SHP77 (cell line): ENCODE data around the gene KPNA6.
"Not testable (repeated sequence)": the region's sequence is repeated elsewhere in the genome, so short reads cannot be mapped to it uniquely, and the experiment has no call there.

ENCODE experiments used
- DNase-seq, 2 experiments: peaks; one replicate each; lab custom pipeline; 2025; lab: John Stamatoyannopoulos, UW

KPNA6 gene

DNA sequence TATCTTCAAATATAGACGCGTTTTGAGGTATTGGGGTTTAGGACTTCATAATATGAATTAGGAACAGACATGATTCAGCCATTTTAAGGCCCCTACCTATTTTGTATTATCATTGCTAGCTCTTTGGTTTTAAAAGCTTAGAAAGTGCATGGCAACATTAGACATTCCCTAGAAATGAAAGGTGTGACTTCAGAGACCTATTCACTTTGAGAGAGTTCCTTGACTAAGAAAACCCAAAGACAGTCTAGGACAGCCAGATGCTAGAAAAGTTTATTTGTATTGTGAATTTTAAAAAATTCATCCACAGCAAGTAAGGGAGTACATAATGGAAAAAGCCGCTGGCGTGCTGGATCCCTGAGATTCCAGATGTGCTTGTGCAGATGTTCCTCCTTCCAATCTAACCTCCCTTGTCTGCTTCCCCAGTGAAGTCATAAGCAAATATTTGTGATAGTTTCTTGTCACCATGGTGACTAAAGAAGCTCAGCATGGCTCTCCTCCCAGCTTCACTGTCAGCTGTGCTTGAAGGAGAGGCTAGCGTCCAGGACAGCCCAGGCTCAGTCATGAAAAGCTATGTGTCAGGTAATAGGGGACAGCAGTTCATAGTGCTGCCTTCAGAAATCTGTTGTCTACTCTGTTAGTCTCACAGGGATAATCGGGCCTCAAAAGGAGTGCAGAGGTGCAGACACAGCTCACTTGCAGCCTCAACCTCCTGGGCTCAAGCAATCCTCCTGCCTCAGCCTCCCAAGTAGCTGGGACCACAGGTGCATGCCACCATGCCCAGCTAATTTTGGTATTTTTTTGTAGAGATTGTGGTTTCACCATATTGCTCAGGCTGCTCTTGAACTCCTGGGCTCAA is 34.8 kb downstream of the KPNA6 start:
- DNase-seq: peak; percentile 73 to 74

DNA sequence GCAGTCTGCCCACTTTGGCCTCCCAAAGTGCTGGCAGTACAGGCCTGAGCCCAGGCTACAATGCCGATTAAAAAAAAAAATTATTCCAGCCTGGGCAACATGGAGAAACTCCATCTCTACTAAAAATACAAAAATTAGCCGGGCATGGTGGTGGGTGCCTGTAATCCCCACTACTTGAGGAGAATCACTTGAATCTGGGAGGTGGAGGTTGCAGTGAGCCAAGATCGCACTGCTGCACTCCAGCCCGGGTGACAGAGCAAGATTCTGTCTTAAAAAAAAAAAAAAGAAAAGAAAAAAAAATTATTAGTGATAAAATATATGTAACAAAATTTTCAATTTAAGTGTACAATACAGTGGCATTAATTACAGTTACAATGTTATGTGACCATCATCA is 35.4 kb downstream of the KPNA6 start:
- DNase-seq: not testable (repeated sequence)

DNA sequence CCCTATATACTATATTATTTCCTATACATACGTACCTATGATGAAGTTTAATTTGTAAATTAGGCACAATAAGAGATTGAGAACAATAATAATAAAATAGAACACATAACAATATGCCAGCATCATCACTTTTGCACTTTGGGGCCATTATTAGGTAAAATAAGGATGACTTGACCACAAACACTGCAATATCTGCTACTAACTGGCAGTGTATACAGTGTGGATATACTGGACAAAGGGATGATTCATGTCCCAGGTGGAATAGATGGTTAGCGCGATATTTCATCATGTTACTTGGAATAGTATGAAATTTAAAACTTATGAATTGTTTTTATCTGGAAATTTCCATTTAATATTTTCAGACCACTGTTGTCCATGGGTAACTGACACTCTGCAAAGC is 36.2 kb downstream of the KPNA6 start:
- DNase-seq: no peak

DNA sequence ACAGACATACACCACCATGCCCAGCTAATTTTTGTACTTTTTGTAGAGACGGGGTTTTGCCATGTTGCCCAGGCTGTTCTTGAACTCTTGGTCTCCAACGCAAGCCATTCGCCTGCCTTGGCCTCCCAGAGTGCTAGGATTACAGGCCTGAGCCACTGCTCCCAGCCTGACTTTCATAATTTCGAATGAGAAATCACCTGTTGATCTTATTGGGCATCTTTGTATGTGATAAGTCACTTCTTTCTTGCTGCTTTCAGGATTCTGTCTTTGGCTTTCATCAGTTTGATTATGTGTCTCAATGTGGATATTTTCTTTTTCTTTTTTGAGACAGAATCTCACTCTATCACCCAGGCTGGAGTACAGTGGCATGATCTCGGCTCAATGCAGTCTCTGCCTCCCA is 39.9 kb downstream of the KPNA6 start:
- DNase-seq: not testable (repeated sequence)

DNA sequence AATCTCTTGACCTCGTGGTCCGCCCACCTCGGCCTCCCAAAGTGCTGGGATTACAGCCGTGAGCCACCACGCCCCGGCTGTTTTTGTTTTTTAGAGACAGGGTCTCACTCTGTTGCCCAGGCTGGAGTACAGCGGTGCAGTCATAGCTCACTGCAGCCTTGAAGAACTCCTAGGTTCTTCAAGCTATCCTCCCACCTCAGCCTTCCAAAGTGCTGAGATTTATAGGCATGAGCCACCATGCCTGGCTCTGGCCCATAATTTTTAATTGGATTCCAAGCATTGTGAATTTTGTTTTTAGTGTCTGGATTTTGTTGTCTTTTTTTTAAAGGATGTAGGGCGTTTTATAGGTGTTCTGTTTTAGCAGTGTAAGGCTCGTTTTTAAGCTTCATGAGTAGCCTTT is 43.0 kb downstream of the KPNA6 start:
- DNase-seq: no peak

DNA sequence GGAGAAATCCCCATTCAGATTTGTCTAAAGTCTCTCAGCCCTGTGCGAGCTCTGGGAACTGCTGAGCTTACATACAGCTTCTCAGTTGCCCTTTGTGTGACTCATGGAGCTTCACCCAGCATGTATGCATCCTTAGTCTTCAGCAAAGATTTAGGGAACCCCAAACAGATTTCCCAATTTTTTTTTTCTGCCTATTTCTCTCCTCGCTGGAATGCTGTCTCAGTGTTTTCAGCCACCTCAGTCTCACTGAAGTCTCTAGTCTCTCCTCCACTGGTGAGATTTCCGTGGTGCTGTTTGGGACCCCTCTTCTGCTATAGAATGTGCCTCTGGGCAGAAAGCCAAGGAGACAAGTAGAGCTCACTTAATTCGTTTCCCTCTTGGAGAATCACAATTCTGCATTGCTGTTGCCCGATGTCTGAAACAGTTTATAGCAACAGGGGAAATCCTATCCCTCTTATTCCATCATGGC is 43.5 kb downstream of the KPNA6 start:
- no peak for DNase-seq

DNA sequence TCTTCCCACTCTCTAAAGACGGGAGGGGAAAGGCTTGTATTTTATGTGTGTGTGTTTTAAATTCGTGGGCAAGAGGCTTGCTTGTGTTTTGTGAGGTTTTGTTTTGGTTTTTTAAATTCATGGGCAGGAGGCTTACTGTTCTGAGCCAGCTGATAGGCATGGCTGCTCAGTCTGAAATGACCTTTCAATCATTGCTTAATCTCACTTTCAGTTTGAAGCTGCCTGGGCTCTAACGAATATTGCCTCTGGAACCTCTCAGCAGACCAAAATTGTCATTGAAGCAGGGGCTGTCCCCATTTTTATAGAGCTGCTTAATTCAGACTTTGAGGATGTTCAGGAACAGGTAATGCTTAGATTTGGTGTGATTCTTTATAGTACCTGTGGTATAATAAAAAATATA is 51.3 kb downstream of the KPNA6 start:
- DNase-seq: no peak

DNA sequence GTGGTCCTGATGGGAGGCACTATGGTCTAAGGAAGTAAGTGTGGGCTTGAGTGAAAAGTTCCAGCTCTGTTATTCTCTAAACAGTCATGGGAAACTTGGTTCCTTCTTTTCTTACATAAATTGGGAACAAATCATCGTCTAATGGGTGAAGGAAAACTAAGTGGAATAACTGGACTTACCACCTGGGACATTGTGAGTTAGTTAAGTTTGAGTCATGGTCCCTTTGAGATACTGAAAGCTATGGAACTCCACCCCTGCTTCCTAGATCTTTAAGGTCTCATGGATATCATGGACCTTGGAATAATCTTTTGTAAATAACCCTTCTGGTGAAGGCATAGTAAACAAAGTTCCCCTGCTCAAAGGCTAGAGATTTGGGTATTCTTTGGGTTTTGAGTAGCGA is 55.5 kb downstream of the KPNA6 start:
- no peak for DNase-seq

DNA sequence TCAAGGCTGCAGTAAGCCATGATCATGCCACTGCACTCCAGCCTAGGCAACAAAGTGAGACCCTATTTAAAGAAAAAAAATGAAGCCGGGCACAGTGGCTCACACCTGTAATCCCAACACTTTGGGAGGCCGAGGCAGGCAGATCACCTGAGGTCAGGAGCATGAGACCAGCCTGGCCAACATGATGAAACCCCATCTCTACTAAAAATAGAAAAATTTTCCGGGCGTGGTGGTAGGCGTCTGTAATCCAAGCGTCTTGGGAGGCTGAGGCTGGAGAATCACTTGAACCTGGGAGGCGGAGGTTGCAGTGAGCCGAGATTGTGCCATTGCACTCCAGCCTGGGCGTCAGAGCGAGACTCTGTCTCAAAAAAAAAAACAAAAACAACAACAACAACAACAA is 57.8 kb downstream of the KPNA6 start:
- DNase-seq: not testable (repeated sequence)

DNA sequence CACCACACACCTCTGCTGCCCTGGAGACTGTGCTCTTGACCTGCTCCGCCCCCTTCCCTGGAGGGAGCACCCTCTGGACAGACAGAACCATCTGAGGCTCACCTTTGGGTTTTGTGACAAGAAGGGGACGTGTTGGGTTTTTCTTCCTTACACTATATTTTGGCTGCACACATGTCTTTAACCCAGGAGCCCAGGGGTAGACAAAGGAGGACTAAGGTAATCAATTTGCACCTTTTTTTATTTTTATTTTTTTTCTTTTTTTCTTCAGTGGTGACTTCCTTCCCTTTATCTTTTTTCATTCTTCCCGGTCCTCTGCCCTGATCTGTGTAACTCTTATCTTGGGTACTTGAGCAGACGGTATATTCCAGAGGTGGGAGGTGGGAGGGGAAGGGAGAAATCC is 63.1 kb downstream of the KPNA6 start:
- no peak for DNase-seq

DNA sequence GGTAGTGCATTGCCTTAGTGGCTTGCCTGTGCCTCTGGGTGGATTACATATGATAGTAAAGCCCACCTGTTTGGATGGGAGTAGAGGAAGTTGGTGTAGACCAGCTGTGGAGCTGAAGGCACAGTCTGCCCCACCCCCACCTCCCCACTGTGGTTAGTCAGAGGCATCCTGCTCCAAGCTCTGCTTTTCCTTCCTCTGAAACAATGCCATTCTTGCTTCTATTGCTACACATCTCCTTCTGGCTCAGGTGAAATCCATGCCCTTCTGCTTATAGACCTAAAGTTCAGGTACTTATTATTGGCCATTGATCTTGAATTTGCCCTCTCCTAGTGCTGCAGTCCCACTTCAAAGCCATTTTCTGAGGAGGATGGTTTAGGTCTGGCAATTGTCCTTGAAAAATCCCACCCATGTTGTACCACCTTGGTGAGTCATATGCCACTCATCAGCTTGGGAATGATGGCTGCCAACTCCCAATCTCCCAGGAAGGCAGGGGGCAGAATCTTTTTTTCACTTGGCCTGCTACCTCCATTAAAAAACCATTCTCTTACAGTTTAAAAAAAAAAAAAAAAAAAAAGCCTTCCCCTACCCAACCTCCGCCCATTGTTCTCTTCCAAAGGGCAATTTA is 64.9 kb downstream of the KPNA6 start:
- no peak for DNase-seq

DNA sequence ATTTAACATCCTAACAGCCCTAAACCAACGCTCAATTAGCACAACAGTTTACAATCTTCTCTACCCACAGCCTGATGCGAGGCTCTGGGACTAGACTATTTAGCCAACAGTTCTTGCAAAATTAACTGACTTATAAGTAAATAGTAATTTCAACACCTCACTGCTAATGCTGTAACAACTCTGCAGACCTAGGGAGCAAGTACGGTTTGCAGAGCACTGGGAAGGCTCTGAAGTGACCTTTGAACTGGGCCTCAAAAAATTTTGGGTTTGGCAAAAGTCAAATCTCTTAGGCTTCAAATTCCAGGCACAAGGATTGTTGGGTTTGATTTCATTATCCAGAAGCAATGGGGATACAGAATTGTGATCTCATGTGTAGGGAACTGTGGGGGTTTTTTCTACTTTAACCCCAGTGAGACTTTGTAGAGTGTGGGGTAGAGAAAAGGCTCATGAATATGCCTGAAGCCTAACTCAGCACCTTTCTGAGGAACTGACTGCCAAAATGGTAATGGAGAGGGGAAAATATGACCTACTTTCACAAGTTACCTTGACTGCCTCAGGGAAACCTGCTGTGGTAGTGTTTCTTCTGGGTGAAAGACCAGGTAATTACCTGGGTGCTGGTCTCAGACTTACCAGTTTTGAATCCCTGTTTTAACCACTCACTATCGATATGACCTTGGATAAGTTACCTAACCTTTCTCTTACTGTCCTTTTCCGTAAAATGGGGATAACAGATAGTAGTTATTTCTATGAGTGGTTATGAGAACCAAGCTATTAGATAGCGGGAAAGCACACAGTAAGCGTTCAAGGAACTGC is 70.7 kb downstream of the KPNA6 start:
- no peak for DNase-seq

DNA sequence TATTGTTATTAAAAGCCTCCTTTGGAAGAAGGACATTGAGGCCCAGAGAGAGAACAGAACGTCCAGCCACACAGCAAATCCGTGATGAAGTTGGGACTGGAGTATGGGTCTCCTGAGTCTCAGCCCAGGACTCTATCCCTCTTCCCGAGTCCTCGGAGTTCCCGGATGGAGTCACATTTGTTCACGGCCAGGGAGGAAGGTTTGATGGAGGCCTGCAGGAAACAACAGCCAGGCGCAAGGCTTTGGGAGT is 71.3 kb downstream of the KPNA6 start:
- peak; percentile 86 to 88 for DNase-seq

DNA sequence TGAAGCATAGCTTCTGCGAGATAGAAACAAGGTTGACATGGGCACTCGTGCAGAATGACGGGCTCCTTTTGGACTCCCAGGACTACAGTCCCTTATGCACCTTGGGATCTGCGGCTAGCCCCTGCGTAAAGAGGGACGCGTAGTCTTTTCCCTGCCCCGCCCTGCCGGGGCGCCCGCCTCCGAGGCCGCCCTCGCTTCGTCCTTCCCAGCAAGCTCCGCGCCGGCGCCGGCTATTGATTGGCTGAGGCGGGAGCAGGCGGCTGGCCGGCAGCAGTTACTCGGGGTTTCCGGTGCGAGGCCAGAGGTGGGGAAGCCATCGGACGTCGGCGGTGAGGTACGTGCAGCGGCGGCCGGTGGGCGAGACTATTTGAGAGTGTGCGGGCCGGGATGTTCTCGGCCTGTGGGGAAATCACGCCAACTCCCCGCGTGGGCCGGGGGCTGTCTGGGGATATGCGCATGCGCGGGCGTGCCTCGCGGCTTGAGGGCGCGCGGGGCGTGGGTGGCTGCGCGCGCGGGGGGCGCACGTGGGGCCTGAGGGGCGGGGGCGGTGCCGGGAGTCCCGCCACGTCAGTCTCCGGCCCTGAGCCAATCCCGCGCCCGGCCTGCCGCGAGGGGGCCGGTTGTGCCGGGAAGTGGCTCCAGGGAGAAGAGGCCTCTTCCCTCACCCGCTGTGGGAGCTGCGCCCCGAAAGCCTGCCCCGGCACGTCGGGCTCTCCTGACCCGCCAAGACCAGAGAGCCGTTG is 71.8 kb downstream of the KPNA6 start, which contains the start of gene TXLNA:
TSS of gene TXLNA (plus strand) at position 233 of the 743 bp plus-strand sequence. CDS start 671 bp downstream, outside the sequence.
- peak; percentile 94 to 97 for DNase-seq

DNA sequence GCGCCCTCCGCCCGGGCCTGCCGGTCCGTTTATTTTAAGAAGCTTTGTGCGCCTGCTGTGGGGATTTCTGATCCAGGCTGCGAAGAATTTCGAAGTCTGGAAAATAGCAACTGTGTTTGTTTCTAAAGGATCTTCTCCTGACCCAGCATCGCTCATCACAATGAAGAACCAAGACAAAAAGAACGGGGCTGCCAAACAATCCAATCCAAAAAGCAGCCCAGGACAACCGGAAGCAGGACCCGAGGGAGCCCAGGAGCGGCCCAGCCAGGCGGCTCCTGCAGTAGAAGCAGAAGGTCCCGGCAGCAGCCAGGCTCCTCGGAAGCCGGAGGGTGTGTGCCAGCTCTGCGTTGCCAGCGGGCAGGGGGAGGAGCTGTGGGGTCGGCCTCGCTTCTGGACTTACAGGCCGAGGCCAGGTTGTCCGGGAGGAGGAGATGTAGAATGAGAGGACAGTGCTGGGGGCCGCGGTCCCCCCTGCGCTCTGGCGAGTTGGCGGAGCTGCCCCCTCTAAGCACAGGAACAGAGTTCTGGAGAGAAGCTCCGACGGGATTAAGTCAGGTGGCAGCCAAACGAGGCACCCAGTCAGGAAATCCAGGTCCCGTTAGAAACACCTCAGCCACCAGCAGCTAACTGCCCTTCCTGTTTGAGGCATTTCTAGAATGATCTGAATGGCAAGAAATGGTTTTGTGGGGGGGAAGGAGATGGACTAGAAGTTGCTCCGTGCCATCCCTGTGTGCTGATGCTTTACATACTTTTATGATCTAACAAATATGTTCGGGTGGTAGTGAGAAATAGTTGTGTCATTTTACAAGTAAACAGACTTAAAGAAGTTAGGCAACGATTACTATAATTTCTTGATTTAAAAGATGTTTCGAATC is 72.6 kb downstream of the KPNA6 start:
- peak in 1 of 2 experiments; percentile 40 for DNase-seq

DNA sequence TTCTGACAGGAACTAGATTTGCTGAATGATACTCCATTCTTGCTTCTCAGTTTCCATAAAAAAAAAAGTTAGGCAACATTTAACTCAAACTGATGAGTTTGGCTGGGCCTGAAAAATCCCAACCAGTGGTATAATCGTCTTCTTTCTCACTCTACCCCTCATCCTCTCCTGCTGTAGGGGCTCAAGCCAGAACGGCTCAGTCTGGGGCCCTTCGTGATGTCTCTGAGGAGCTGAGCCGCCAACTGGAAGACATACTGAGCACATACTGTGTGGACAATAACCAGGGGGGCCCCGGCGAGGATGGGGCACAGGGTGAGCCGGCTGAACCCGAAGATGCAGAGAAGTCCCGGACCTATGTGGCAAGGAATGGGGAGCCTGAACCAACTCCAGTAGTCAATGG is 73.2 kb downstream of the KPNA6 start:
- DNase-seq: no peak

DNA sequence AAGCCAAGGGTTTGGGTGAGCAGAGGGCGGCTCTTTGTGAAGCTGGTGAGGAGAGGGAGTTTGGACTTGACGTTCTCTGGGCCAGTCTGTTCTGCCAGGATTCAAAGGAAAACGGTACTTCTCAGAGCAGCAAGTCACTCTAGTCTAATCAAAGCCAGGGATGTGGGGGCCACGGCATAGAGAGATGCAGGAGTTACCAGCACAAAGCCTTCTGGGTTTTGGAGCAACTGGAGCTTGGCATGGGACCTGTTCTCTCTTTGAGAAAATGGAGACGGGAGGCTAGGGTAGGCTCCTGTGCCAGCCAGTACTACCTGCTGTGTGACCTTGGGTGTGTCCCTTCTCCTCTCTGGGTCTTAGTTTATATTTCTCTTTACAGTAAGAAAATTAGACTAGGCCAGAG is 73.7 kb downstream of the KPNA6 start:
- DNase-seq: no peak

DNA sequence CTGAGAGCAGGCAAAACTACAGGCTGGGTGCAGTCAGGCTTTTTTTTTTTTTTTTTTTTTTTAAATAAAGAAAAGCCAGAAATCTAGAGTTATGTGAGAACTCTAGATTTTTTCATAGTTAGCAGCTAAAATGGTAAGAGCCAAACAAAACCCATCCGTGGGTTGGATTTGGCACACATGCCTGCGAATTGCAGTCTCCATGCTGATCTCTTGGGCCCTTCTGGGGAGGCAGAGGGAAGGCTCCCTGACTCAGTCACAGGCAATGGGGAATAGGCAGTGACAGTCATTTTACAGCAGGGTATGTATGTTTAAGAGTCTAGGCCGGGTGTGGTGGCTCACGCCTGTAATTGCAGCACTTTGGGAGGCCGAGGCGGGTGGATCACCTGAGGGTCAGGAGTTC is 74.2 kb downstream of the KPNA6 start:
- no peak for DNase-seq

DNA sequence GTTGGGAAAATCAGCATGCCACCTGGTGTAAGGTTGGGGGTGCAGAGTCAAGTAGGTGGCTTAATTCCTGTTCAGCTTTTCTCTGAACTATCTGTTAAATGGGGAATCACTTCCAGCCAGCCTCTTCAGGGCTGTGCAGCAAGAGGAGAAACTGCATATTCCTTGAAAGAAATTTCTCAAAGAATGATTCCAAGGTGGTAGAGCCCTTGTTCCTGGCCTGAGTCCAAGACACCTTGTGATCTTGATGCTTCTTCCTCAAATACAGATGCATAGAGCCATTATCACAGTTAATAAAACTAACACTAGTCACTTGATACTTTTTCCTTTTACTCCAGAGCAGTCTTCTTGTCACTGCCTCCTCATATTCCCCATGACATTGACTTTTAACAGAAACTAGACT is 76.8 kb downstream of the KPNA6 start:
- DNase-seq: no peak

DNA sequence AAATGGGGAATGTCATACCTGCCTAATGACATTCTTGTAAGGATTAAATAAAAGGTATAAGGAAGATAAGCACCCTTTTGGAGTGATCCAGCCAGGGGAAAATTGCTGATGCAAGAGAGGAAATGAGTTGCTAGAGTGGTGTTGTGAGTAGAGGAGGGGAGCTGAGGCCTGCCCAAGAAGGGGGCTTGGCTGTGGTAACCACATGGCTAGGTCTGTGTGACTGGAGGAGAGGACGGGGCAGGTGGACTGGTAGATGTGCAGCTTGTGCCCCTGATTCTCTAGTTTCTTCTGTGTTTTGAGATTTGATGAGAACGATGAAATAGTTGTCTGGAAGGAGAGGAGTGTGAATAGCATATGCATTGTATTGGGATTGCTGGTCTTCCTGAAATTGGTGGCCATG is 78.2 kb downstream of the KPNA6 start:
- no peak for DNase-seq

DNA sequence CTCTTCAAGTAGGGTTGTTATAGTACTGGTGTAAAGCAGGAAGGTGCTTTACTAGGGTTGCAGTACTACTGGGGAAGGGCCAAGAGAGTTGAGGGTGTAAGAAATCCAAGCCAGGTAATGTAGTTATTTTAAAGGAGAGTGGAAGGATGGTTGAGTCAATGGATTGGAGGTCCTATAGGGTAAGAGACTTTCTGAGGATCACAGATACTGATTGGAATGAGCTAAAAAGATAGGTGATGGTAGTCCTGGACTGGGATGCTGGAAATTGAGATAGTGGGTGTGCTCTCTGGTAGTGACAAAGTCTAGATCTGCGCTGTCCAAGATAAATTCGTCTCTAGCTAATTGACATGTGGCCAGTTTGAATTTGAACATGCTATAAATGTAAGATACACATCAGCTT is 78.6 kb downstream of the KPNA6 start:
- no peak for DNase-seq
